ENCODE data around the gene TLCD5.

The TLCD5 gene

DNA sequence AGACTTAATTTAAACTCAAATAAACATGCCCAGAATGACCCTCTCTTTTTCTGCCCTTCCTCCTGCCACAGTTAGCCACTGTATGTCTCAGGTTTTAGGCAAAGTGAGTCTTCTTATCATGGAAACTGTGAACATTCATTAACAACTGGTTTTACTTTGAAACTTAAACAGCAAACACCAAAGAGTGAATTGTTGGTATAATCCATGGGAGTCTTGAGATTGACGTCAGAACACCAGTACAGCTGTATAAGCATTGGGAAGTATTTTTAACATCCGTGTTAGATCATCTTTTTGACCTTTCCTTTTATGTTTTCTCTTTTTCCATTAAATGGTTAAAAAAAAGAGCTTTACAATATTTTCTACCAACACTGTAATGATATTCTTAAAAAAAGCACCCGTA, 50.0 kb downstream of the TLCD5 start:
- no peaks in the 10 kb centered on the region for H3K36me3 Mint-ChIP-seq
- H3K27ac Mint-ChIP-seq = no peak overlapping the region
- peaks cover 8% of the 10 kb centered on the region for H3K9me3 Mint-ChIP-seq
- ATAC-seq = no peak
- DNase-seq (ENCODE audit: low spot score in 2 of 2) = no peak
- no peak overlapping the region for H3K4me3 Mint-ChIP-seq
- H3K4me1 Mint-ChIP-seq = no peaks in the 10 kb centered on the region

DNA sequence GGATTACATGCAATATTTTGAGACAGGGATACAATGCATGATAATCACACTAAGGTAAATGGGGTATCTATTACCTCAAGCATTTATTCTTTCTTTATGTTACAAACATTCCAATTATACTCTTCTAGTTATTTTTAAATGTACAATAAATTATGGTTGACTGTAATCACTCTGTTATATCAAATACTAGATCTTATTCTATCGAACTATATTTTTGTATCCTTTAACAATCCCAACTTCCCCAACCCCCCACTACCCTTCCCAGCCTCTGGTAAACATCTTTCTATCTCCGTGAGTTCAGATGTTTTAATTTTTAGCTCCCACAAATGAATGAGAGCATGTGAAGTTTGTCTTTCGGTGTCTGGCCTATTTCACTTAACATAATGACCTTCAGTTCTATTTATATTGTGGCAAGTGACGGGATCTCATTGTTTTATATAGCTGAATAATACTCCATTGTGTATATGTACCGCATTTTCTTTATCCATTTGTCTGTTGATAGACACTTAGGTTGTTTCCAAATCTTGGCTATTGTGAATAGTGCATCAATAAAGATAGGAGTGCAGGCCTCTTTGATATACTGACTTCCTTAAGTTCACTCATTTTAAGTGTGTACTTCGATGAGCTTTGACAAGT, 51.6 kb downstream of the TLCD5 start:
- Mint-ChIP-seq H3K4me3 (no peak overlapping the region), H3K27ac (no peak overlapping the region), H3K36me3 (no peaks in the 10 kb centered on the region), H3K9me3 (peaks cover 8% of the 10 kb centered on the region), H3K4me1 (peaks cover 8% of the 10 kb centered on the region)
- no peak for ATAC-seq
- no peak for DNase-seq (ENCODE audit: low spot score in 2 of 2)

- H3K27ac Mint-ChIP-seq = no peak overlapping the region
- no peak overlapping the region for H3K4me3 Mint-ChIP-seq
- no peaks in the 10 kb centered on the region for H3K36me3 Mint-ChIP-seq
- ATAC-seq (no peak), DNase-seq (ENCODE audit: low spot score in 2 of 2) (no peak)
- peaks cover 13% of the 10 kb centered on the region for H3K4me1 Mint-ChIP-seq
- peaks cover 8% of the 10 kb centered on the region for H3K9me3 Mint-ChIP-seq
Observed at GRCh38 chr11:120378474-120378873, 53.4 kb downstream of the TLCD5 start.

DNA sequence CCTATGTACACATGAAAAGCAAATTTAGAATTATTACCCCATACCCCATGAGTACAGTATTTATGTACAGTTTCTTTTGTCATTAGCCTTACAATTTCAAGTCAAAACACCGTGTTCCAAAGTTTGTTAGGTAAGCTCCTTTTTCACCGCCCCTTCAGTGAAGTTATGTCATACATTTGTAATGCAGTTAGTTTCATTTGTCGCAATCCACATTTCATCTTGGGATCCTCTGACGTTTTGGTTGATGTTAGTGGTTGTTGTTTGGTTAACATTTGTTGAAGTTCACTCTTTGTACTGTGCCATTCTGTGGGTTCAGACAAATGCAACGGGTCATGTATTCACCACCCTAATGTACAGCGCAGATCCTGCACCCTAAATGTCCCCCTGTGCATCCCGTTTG, 56.3 kb downstream of the TLCD5 start:
- DNase-seq (ENCODE audit: low spot score in 2 of 2) (no peak), ATAC-seq (no peak)
- H3K4me3 Mint-ChIP-seq = no peak overlapping the region
- no peak overlapping the region for H3K27ac Mint-ChIP-seq
- H3K4me1 Mint-ChIP-seq = peaks cover 18% of the 10 kb centered on the region
- peaks cover 8% of the 10 kb centered on the region for H3K9me3 Mint-ChIP-seq
- no peaks in the 10 kb centered on the region for H3K36me3 Mint-ChIP-seq

Data from stimulated activated effector memory CD8-positive, alpha-beta T cell treated with anti-CD3 and anti-CD28 coated beads, Interleukin-12 subunit alpha, Interleukin-12 subunit beta, amount 100 ng/mL, for 72 hours (primary cell).